NCI-H1694 (cell line): ENCODE data around the gene NFIX.

Experiments
- DNase-seq: peaks from one replicate; lab custom pipeline; 2025; lab: John Stamatoyannopoulos, UW

Gene NFIX

GRCh38 chr19:13104848-13105711 is 109.8 kb downstream of the NFIX start:
- no peak for DNase-seq

DNA sequence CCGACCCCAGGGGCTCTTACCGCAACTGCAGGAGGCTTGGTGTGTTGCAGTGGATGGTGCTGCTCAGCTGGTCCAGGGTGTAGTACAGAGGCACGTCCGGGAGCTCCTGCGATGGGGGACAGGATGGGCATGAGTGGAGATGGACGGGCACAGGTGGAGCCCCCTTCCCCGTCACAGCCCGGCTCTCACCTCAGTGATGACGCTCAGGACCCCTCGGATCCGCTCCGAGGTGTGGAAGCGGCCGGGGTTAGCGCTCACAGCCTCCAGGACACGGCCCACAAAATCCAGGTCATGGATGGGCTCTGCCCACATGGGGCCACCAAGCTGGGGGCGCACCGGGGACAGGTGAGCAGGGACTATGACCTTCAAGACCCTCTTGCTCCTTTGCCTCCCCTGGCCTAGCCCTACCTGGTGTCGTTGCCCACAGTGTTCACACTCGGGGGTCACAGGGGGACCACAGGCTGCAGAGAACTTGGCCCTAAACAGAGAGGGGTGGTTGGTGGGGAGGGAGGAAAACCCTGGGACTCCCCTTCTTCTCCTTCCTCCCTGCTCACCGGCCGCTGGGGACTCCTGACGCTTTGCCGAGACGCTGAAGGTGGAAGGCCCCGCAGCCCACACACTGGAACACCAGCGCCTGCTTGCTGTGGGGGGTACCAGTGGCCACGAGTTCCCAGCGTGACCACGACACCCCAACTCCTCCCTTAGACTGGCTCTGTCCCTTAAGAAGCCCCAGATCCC is 114.3 kb downstream of the NFIX start:
- DNase-seq, result no peak

GRCh38 chr19:13110099-13110610 is 114.9 kb downstream of the NFIX start:
- DNase-seq, result no peak

DNA sequence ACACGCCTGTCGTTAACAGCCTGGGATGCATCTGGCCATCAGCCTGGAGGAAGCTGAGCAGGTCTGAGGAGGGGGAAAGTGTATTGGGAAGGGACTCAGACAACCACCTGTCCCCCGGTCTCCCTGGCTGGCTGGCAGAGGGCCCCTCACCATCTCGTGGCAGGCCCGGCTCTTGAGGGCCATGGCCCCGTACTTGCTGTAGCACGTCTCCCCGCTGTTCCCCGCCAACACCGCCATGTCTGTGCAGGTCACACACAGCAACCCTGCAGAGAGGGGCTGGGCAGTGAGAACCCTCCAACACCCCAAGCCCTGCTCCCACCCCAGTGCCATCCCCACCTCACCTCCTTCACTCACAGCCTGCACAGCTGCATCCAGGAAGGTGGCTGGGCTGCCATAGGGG is 117.3 kb downstream of the NFIX start:
- no peak for DNase-seq

DNA sequence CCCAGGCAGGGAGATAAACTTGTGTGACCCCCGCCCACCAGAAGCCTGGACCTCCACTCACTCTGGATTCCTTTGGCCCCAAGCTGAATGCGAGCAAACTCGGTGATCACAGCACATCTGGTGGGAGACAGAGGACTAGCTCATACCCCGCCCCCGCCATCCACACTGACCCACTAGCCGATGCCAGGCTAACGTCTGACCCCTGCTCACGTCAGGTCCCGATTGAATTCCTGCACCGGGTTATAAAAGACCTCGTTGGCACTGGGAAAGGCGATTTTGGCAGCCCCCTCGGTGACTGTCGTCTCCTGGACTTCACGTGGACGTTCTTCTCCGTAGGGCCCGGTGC is 120.6 kb downstream of the NFIX start:
- no peak for DNase-seq

- DNase-seq, result peak; percentile 84
These were observed 121.3 kb downstream of the NFIX start, which contains the start of gene TRMT1 for GRCh38 chr19:13116282-13117175. Gene TRMT1, minus strand, starts transcription at chr19:13116740. Its CDS starts 341 bp downstream, at chr19:13116399.

- no peak for DNase-seq
These were observed 122.0 kb downstream of the NFIX start for GRCh38 chr19:13117176-13117771.

GRCh38 chr19:13117772-13118423 is 122.6 kb downstream of the NFIX start, which contains the start of gene NACC1:
Gene NACC1, plus strand, starts transcription at chr19:13118264. Its CDS starts 16,944 bp downstream, at chr19:13135208.
- DNase-seq, result peak; percentile 45

DNA sequence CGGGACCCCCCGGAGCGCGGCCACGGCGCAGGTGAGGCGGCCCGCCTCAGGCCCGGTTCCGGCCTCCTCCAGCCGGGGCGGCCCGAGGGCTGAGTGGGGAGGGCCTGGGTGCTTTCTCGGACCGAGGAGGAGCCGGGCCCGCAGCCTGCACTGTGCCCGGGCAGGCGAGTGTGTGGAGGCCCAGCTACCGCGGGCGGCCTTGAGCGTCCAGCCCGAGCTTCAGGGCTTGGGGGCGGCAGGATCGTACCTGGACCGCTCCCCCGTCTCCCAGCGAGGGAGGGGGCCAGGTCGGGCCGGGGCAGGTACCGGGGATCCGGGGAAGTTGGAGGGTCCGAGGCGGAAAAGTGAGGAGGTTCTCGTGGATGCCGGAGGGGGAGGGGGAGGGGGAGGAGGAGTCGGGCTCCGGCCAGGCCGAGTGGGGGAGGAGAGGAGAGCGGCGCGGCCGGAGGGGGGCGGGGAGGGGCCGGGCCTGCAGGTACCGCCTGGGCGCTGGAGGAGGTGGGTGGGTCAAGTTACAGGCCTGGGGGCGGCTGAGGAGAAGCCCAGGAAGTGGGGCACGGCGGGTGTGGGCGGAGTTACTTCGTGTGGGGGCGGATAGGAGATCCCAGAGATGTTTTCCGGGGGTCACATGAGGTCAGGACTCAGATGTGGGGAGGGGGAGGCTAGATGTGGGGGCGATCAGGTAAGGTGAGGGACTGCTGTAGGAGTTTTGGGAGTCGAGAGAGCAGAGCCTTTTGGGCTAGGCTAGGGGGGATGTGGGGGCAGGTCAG is 123.3 kb downstream of the NFIX start:
- no peak for DNase-seq

DNA sequence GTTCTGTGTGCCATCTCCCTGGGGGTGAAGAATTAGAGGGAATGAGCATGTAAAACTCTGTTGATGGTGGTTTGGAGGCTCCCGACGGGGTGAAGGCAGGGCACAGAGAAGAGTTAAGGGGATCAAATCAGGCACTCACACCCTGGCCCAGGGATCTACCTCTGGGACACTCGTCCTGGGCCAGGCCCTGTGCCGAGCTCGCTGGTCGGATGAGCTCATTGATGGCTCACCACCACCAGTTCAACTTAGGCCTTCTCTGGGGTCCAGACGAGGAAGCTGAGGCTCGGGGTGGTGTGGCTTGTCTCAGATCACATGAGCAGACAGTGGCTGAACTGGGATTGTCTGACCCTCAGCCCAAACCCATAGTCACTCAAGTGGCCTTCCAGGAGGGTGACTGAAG is 124.4 kb downstream of the NFIX start:
- no peak for DNase-seq

GRCh38 chr19:13120031-13120430 is 124.8 kb downstream of the NFIX start:
- DNase-seq, result no peak

GRCh38 chr19:13120817-13121216 is 125.5 kb downstream of the NFIX start:
- no peak for DNase-seq

GRCh38 chr19:13121551-13122274 is 126.4 kb downstream of the NFIX start:
- no peak for DNase-seq

- no peak for DNase-seq
These were observed 127.1 kb downstream of the NFIX start for GRCh38 chr19:13122275-13122878.

DNA sequence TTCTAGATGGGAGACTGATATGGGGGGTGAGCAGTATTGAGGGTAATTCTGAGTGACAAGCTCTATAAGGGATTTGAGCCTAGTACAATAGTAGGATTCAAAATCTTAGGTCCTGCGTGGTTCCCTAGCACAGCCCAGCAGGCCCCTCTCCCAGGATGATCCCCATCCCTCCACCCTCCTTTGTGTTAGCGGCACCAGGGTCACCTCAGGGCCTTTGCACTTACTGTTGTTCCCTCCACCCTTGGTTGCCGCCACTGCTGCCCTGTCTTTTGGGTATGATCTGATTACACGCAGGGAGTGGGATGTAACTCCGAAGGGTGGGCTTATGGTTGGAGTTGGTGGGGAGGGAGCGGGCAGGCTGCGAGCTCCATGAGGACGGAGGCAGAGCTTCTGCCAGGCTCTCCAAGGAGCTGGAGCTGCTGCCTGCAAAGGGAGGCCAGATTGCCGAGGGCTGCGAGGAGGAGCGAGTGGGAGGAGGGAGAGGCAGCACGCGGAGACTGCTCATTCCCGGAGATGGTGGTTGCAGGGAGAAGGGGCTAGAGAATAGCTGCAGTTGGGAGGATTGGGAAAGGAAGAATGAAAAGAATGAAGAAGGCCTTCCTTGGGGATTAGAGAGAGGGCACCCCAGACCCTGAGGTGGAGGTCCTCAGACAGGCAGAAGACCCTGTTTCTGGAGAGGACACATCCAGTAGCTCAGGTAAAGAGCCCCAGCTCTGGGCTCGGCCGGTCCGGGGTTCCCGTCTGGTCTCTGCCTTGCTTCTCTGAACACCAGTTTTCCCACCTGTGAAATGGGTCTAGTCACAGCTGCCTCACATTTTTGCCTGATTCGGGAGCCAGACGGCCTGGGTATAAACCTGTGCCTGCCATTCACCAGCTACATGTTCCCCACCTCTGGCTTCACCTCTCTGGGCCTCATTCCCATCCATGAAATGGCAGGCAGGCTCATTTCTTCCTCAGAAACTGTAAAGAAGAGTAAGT is 128.0 kb downstream of the NFIX start:
- no peak for DNase-seq

GRCh38 chr19:13127051-13127450 is 131.8 kb downstream of the NFIX start:
- no peak for DNase-seq

DNA sequence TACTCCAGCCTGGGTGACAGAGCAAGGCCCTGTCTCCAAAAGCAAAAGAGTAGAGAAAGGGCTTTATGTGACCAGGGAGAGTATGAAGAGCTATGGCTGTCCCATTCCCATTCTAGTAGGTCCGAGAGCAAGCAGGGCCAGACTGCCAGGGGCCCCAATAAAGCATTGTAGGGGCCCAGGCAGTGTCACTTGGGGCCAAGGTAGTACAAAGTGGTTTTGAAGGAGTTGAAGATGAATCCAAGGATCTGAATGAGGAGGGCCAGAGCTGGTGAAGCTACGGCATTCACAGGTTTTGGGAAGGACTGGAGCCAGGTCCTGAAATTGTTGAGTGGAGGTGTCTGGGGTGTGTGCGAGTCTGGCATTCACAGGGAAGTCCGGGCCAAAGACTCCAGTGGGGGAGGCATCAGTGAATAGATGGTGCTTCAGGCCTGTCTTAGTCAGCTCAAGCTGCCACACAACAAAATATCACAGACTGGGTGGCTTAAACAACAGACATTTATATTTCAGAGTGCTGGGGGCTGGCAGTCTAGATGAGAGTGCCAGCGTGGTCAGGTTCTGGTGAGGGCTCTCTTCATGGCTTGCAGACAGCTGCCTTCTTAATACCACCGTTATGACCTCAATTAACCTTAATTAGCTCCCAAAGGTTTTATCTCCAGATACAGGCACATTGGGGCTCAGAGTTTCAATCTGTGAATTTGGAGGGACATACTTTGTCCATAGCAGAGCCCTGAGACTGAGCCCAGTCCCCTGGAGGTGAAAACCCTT is 132.7 kb downstream of the NFIX start:
- DNase-seq, result no peak
